HepG2 (cell line): ENCODE results near the gene PYGB. TPM values are rescaled to one million over a fixed set of nuclear protein-coding genes. Genes with fewer than 3 reads are reported as not detected.
A peak's percentile ranks its signal among the peaks of the same experiment; 100 is the strongest.

Experiments
- AKAP8 ChIP-seq: sonication (generic); formaldehyde crosslinking; IDR thresholded peaks from 2 replicates; pipeline ENCODE4 v1.5.1; 2020; ENCODE audit warnings: mild to moderate bottlenecking, missing genetic modification reagents
- ARID2 ChIP-seq: sonication (generic); formaldehyde crosslinking; IDR thresholded peaks from 2 replicates; pipeline ENCODE4 v1.8.1; 2022; ENCODE audit warnings: mild to moderate bottlenecking, missing genetic modification reagents, borderline replicate concordance
- DZIP1 ChIP-seq: sonication (generic); formaldehyde crosslinking; IDR thresholded peaks from 2 replicates; pipeline ENCODE4 v1.5.0; 2020; ENCODE audit warnings: mild to moderate bottlenecking, missing genetic modification reagents
- ETV6 ChIP-seq: sonication (generic); formaldehyde crosslinking; conservative IDR thresholded peaks from 2 replicates; pipeline ENCODE4 v1.4.0; 2020; ENCODE audit warnings: missing genetic modification reagents
- HOXA3 ChIP-seq: sonication (generic); formaldehyde crosslinking; IDR thresholded peaks from 2 replicates; pipeline ENCODE4 v1.5.0; 2020; ENCODE audit warnings: missing genetic modification reagents
- MBNL3 ChIP-seq: fragments of 250-450 bp; sonication (Bioruptor Pico); conservative IDR thresholded peaks from 2 replicates; pipeline ENCODE4 v1.8.0; 2022; ENCODE audit warnings: mild to moderate bottlenecking, inconsistent platforms
- MTF1 ChIP-seq: sonication (generic); formaldehyde crosslinking; IDR thresholded peaks from 2 replicates; pipeline ENCODE4 v1.5.0; 2020; ENCODE audit warnings: missing genetic modification reagents
- NCOA5 ChIP-seq: sonication (generic); formaldehyde crosslinking; IDR thresholded peaks from 2 replicates; pipeline ENCODE4 v1.4.0; 2020; ENCODE audit warnings: missing genetic modification reagents
- PRDM4 ChIP-seq: sonication (generic); formaldehyde crosslinking; IDR thresholded peaks from 2 replicates; pipeline ENCODE4 v1.9.0; 2021; ENCODE audit warnings: missing genetic modification reagents, borderline replicate concordance
- RARG ChIP-seq: sonication (generic); formaldehyde crosslinking; IDR thresholded peaks from 2 replicates; pipeline ENCODE4 v1.4.0; 2020; ENCODE audit warnings: low read depth, mild to moderate bottlenecking, missing genetic modification reagents
- RFXAP ChIP-seq: sonication (generic); formaldehyde crosslinking; IDR thresholded peaks from 2 replicates; pipeline ENCODE4 v1.4.0; 2020; ENCODE audit warnings: missing genetic modification reagents, borderline replicate concordance
- SMARCE1 ChIP-seq: fragments of 450-650 bp; IDR thresholded peaks from 2 replicates; pipeline ENCODE4 v1.6.1; 2017; ENCODE audit warnings: borderline replicate concordance
- TFAP4 ChIP-seq: sonication (generic); IDR thresholded peaks from 2 replicates; pipeline ENCODE4 v1.6.1; 2016; ENCODE audit warnings: low read depth, borderline replicate concordance
- U2AF1 ChIP-seq: fragments of 200-400 bp; formaldehyde crosslinking; optimal IDR thresholded peaks from 2 replicates; pipeline ENCODE3; 2017; ENCODE audit warnings: mild to moderate bottlenecking, low read depth, low read length
- ZFAT ChIP-seq: sonication (generic); formaldehyde crosslinking; conservative IDR thresholded peaks from 2 replicates; pipeline ENCODE4 v1.8.1; 2023; ENCODE audit warnings: missing genetic modification reagents, inconsistent platforms
- ZNF879 ChIP-seq: sonication (generic); formaldehyde crosslinking; IDR thresholded peaks from 2 replicates; pipeline ENCODE4 v1.8.1; 2023; ENCODE audit warnings: missing genetic modification reagents
- ZSCAN29 ChIP-seq: sonication (generic); formaldehyde crosslinking; conservative IDR thresholded peaks from 2 replicates; pipeline ENCODE4 v1.4.0; 2020; ENCODE audit warnings: mild to moderate bottlenecking, missing genetic modification reagents
- polyA plus RNA-seq, 8 experiments: library from polyadenylated mRNA; depleted of rRNA in 3 of 8; stranded (reverse) in 7 of 8; unstranded in 1 of 8; fragments of >200 nt; fragmentation: Illumina TruSeq in 4 of 8; extraction: Trizol in 4 of 8; gene quantifications; 2 replicates each; pipeline versions ENCODE4 v1.2.1 to v1.2.3, GENCODE V29; 2011 to 2016; ENCODE audit warnings: low read depth in 4 of 8, missing spikeins in 1 of 8, mixed read lengths in 1 of 8; ENCODE audit not compliant: insufficient read depth in 1 of 8
- total RNA-seq, 5 experiments: library from RNA; depleted of rRNA; stranded (reverse); fragments of >200 nt; fragmentation: Illumina TruSeq; extraction: Trizol; gene quantifications; 2 replicates each; pipeline ENCODE4 v1.2.3, GENCODE V29; 2016; ENCODE audit warnings: low read depth in 1 of 5
- TF ChIP-seq, protein P1 (sequence below): sonication (generic); formaldehyde crosslinking; IDR thresholded peaks from 2 replicates; pipeline ENCODE4 v1.8.1; 2023; ENCODE audit warnings: mild to moderate bottlenecking, inconsistent platforms, moderate library complexity, missing genetic modification reagents, borderline replicate concordance
- TF ChIP-seq, protein P2 (sequence below): sonication (generic); formaldehyde crosslinking; IDR thresholded peaks from 2 replicates; pipeline ENCODE4 v1.4.0; 2020; ENCODE audit warnings: missing genetic modification reagents, low read depth, mild to moderate bottlenecking, borderline replicate concordance
- TF ChIP-seq, protein P3 (sequence below): IDR thresholded peaks from 2 replicates; pipeline ENCODE4 v1.6.1; 2012; ENCODE audit warnings: inconsistent platforms

PYGB gene
- total and polyA plus RNA-seq, 2 of the 13 experiments (the other 11 are each of a cell fraction or from before 2014, with no cell fraction given): 24.2 to 86.3 TPM

DNA sequence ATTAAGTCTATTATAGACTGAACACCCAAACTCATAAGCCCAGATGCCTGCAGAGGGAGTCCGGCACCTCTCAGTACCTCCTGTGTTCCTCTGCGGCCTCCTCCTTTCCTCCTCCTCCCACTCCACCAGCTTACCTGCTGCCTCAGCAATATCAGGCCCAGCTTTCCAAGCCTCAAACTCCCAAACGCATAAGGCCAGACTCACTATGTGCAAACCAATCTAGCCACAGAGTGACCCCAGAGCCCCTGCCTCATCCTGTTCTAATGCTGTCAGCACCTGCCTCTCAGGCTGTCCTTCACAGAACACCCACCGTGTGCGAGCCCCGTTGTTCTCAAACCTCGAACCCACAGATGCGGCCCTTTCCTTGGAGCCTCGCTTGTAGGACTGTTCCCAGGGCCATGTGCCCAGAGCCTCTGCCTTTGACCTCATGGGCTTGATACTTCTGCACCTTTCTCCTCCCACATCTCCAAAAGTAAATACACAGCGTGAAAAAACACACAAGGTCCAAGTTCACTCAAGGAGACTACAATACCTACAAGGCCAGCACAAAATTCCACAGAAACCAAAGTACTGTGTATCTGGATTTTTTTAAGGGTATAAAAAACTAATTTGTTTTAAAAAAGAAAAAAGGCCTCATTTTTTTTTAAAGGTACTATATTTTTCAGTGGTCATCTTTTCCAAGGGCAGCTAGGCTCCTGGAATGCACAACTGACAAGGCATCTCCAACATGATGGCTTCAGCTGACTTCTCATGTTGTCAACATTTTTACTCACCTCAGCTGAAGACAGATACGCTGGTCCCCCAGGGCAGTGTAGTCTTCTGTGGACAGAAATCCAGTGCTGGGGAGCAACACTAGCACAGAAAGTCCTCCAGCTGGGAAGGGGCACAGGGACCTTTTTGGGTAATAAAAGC lies 90.5 kb downstream of the PYGB start (continued):
- TF ChIP-seq DZIP1 (CRISPR knock-in tag) (peak; percentile 92; the same call in 1 of the 2 replicates), ZNF879 (CRISPR knock-in tag) (peak; percentile 76; the same call in 1 of the 2 replicates), SMARCE1 (no peak), MBNL3 (peak; percentile 80; the same call in 1 of the 2 replicates), AKAP8 (0 out of 2 replicates have a peak, but pooled peaks have one; percentile 63), ARID2 (CRISPR knock-in tag) (no peak), ETV6 (no peak), MTF1 (CRISPR knock-in tag) (peak; percentile 74), HOXA3 (CRISPR knock-in tag) (peak; percentile 94), NCOA5 (CRISPR knock-in tag) (no peak), ZSCAN29 (CRISPR knock-in tag) (no peak; the same call in 1 of the 2 replicates), ZFAT (no peak; the same call in 1 of the 2 replicates), RARG (CRISPR knock-in tag) (no peak), RFXAP (peak; percentile 88), U2AF1 (no peak), PRDM4 (peak; percentile 34; the same call in 1 of the 2 replicates), TFAP4 (peak; percentile 80; the same call in 1 of the 2 replicates)
- TF ChIP-seq, protein P1, sequence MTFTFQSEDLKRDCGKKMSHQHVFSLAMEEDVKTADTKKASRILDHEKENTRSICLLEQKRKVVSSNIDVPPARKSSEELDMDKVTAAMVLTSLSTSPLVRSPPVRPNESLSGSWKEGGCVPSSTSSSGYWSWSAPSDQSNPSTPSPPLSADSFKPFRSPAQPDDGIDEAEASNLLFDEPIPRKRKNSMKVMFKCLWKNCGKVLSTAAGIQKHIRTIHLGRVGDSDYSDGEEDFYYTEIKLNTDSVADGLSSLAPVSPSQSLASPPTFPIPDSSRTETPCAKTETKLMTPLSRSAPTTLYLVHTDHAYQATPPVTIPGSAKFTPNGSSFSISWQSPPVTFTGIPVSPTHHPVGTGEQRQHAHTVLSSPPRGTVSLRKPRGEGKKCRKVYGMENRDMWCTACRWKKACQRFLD (CRISPR knock-in tag): peak; percentile 95
- TF ChIP-seq, protein P2, sequence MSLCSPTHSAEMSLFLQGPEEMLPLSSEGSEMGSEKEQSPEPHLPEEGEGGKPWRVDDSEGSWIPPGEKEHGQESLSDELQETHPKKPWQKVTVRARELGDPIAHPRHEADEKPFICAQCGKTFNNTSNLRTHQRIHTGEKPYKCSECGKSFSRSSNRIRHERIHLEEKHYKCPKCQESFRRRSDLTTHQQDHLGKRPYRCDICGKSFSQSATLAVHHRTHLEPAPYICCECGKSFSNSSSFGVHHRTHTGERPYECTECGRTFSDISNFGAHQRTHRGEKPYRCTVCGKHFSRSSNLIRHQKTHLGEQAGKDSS (CRISPR knock-in tag): peak; percentile 42; the same call in 1 of the 2 replicates
- TF ChIP-seq, protein P3, sequence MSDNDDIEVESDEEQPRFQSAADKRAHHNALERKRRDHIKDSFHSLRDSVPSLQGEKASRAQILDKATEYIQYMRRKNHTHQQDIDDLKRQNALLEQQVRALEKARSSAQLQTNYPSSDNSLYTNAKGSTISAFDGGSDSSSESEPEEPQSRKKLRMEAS: peak; percentile 100
